AG04449 (cell line): Measurements from ENCODE around the gene TP53AIP1.

ENCODE experiments used
- CTCF ChIA-PET: fragments of 350-600 bp; formaldehyde crosslinking; extraction: SDS; loops from one replicate; lab custom pipeline; 2021; ENCODE audit warnings: antibody characterized with exemption; lab: Yijun Ruan, JAX
- POLR2A ChIA-PET: fragments of 400-600, 350-600 bp; formaldehyde crosslinking; extraction: SDS; loops from one replicate; lab custom pipeline; 2020; ENCODE audit warnings: antibody characterized with exemption, inconsistent platforms; lab: Yijun Ruan, JAX
- DNase-seq: peaks from one replicate; pipeline ENCODE4 v3.0.0-alpha.2; 2010; ENCODE audit warnings: low read depth, low spot score
- H3K4me3 ChIP-seq: 2 replicates; pipeline ENCODE4 v1.5.1; 2011; ENCODE audit warnings: low read depth, mild to moderate bottlenecking, control low read depth, low read length
- CTCF ChIP-seq: IDR thresholded peaks from one replicate; pipeline ENCODE4 v1.5.1; 2011; ENCODE audit warnings: mild to moderate bottlenecking, moderate library complexity, low read length, control low read depth, inconsistent platforms; ENCODE audit not compliant: insufficient read depth; ENCODE audit errors: missing control alignments

The TP53AIP1 gene

GRCh38 chr11:128927683-128928336 is 14.9 kb downstream of the TP53AIP1 start:
- no peak for DNase-seq
- H3K4me3 ChIP-seq, result no peak overlapping the region
- ChIA-PET CTCF (interaction anchor here (0.7 to 3.8 kb wide), 6 partner anchors 9 to 770 kb away, joined by 3 to 14 read pairs (median 4); no protein-coding TSS in a partner anchor), POLR2A (no interaction called here)
- TF ChIP-seq CTCF, result no peak

GRCh38 chr11:128927108-128927461 is 15.6 kb downstream of the TP53AIP1 start:
- no peak for DNase-seq
- ChIA-PET CTCF (interaction anchor here (3.8 to 4.4 kb wide), 2 partner anchors 30 to 42 kb away, joined by 13 to 14 read pairs; no protein-coding TSS in a partner anchor), POLR2A (no interaction called here)
- no peak overlapping the region for H3K4me3 ChIP-seq
- TF ChIP-seq CTCF, result no peak

GRCh38 chr11:128926437-128927107 is 16.1 kb downstream of the TP53AIP1 start:
- ChIA-PET CTCF (interaction anchor here (3.8 to 4.4 kb wide), 2 partner anchors 30 to 41 kb away, joined by 13 to 14 read pairs; no protein-coding TSS in a partner anchor), POLR2A (no interaction called here)
- TF ChIP-seq CTCF, result no peak
- DNase-seq, result no peak
- no peak overlapping the region for H3K4me3 ChIP-seq

GRCh38 chr11:128926000-128926399 is 16.7 kb downstream of the TP53AIP1 start:
- no peak for DNase-seq
- POLR2A ChIA-PET, result no interaction called here
- TF ChIP-seq CTCF, result no peak
- no peak overlapping the region for H3K4me3 ChIP-seq
- CTCF ChIA-PET, result interaction anchor here (4.4 kb wide), 1 partner anchor 31 kb away, joined by 13 read pairs; no protein-coding TSS in a partner anchor

- CTCF ChIA-PET, result interaction anchor here (0.9 to 4.4 kb wide), 6 partner anchors 9 to 767 kb away, joined by 3 to 13 read pairs (median 3); no protein-coding TSS in a partner anchor
- no peak for DNase-seq
- no peak overlapping the region for H3K4me3 ChIP-seq
- POLR2A ChIA-PET, result no interaction called here
- no peak for TF ChIP-seq CTCF
These were observed 17.4 kb downstream of the TP53AIP1 start for GRCh38 chr11:128925250-128925600.
